HG03103 (cell line): ENCODE results near the gene CHD1.

Experiments
- ATAC-seq: cut with Tn5 transposase; IDR thresholded peaks from one replicate; pipeline ENCODE4 v1.9.1; 2021; ENCODE audit warnings: low read depth; ENCODE audit not compliant: unreplicated experiment

The CHD1 gene

DNA sequence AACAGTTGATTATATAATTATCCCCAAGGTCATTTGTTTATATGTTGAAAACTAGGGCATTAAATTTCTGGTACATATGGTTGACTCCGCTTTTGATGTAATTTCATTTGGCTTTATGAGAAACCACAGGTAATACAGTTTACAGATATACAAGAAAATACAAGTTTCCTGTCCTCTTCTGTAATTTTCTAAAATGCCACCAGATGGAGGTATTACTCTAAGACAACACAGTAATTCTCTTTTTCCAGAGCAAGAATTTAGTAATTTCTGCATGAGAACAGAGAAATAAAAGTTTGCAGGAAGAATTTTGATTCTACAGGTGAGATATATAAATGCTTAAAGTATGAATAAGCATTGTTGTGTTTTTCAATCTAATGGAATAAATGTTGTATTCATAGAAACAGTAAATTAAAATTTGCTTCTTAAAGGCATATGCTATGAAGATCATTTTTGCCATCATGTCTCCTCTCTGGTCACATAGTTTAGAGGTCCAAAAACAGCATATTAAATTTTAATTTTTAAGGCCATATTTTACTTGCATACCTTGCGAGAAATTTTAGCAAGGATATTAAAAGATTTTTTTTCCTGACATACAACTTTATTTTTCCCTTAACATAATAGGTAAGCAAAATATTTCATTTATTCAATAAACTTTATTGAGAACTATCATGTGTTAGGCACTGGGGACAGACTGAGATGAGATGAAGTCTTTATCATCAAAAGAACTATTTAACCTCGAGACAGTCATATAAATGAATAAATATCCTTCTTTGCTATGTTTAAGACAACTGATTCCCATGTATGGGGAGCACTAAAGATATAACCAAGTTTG is 22.7 kb downstream of the CHD1 start:
- ATAC-seq = peak; percentile 48

DNA sequence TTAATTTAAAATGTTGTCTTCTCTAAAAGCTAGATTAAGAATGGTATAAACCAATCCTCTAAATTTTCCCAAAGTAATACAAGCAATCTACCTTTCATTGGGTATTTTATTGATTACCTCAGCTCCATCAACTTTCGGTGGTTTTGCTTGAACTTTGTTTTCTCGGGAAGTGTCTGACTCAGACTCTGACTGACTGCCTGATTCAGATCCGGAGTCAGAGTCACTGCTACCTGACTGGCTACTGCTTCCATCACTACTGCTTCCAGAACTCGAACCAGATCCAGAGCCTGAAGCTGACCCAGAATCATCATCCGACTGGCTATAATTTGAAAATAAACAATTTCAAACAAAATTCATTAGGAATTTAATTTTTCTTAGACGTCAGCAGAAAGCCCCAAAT is 24.0 kb downstream of the CHD1 start:
- no peak for ATAC-seq

DNA sequence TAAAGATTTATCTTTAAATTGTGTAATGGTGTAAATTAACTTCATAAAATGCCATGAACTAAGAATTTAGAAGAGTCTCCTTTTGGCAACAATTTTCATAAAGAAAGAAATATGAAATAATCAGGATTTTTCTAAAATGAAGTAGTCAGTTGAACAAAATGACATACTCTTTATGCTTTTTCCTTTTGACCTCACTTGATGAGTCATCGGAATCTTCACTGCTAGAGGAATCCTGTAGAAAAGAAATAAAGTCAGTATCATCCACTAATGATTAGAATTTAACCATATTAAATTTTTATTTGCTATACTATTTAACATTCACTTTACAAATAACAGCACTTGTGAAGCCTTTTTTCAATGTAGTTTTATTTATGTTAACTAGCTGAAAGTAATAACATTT is 26.1 kb downstream of the CHD1 start:
- ATAC-seq = no peak

DNA sequence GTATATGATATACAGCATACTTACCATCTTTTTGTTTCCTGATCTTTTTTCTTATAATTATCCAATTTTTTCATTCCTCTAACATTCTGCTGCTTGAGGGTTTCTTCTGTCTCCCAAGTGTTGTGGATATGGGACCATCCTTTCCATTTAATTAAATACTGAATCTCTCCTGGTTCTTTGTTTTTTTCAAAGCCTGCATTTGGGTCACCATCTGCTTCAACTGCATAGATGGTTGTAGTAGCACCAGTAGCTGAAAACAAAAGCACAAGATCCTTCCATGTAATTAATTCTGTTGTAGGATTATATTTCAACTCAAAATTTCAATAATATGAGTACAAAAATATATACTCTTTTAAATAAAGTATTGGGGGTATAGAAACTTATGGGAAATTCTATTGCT is 29.4 kb downstream of the CHD1 start:
- no peak for ATAC-seq

DNA sequence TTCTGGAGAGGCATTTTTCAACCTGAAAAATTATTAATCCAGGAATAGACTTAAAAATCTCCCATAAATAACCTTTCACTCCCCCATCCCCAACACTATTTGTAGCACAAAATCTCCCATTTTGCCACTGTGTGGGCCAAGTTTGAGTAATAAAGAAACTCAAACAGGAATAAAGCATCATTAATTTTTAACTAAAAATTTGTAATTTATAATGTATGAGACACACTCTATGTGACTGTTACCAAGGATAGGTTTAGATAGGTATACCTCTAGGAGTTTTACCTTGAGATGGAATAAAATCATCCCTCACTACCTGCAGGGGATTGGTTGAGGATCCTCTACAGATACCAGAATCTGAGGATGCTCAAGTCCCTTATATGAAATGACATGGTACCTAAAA is 30.1 kb downstream of the CHD1 start:
- no peak for ATAC-seq

DNA sequence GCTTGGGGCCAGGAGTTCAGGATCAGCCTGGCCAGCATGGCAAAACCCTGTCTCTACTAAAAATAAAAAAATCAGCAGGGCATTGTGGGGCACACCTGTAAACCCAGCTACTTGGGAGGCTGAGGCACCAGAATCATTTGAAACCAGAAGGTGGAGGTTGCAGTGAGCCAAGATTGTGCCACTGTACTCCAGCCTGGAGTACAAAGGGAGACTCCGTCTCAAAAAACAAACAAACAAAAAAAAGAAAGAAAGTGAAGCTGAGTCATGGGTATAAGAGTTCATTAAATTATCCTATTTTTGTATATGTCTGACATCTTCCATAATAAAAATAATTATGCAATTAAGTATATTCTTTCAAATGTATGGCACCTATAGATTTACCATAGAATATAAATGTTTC is 37.2 kb downstream of the CHD1 start:
- no peak for ATAC-seq

DNA sequence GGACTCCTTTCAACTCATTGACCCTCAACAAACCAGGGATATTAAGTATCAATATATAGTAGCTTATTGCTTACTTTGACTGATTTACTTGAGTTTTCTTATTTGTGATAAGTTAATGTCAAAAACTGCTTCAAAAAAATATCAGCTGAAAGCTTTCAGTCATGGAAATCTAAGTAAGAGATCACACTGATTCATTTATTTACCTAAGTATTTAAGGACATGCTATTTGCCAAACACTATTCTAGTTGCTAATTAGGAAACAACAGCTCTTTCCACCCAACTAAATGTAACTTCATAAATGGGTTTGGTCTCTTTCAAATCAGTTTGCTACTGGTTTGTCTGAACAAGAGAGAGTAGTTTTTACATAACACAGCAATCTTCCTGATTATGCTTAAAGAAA is 48.2 kb downstream of the CHD1 start:
- ATAC-seq = no peak

DNA sequence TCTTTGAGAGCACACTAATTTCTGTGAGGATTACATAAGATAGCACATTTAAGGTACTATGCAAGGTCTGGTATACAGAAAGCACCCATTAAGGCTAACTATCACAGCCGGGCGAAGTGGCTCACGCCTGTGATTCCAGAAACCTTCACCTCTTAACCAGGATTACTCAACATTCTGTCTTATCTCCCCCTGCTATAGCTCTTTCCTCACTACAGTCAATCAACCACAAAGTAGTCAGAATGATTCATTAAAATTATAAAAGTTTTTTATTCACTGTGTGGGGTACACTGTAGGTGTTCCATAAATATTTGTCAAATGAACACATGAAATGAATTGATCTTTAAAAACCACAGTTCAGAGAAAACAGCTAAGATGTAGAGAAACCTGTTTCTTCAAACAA is 48.7 kb downstream of the CHD1 start:
- no peak for ATAC-seq

DNA sequence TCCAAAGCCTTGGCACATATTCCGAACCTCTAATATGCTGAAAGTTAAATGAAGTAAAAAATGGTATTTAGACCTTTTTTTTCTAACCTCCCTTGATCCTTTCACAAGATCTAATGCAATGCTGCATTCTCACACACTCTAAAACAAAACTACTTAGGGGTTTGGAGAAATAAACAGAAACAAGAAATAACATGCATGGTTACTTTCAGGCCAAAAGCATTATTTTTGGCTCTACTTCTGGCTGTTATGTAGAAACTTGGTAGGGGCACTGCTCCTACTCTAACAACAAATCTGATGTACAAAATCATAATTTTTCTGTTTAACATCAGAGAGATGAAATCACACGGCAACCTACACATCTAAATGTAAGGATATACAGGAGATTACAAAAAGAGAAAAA is 51.2 kb downstream of the CHD1 start:
- no peak for ATAC-seq

DNA sequence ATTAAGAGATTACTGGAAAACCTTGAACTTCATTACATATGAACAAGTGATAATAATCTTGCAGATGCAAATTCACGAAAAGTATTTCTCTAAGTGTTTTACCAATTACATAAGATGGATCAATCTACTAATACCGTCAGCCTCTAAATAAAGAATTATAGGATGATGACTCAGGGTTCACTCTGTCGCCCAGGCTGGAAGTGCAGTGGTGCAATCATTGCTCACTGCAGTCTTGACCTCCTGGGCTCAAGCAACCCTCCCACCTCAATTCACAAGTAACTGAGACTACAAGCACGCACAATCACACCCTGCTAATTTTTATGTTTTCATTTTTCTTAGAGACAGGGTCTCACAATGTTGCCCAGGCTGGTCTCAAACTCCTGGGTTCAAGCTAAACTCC is 56.1 kb downstream of the CHD1 start:
- no peak for ATAC-seq

DNA sequence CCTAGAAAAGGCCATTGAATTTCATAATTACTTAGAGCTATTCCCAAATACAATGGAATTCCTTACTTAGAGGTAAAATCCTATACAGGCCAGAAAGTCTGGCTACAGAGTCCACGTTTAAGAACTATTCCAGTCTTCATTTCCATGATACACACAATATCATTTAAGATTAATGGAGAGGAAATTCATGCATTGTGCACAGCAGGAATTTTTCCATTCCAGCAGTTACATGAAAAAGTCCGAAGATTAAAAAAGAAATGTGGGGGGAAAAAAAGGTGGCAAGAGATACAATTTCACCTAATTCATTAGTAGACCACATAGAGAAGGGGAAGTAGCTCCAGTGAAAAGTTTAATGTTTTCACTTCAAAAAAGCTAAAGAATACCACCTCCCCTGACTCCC is 63.1 kb downstream of the CHD1 start:
- ATAC-seq = no peak

DNA sequence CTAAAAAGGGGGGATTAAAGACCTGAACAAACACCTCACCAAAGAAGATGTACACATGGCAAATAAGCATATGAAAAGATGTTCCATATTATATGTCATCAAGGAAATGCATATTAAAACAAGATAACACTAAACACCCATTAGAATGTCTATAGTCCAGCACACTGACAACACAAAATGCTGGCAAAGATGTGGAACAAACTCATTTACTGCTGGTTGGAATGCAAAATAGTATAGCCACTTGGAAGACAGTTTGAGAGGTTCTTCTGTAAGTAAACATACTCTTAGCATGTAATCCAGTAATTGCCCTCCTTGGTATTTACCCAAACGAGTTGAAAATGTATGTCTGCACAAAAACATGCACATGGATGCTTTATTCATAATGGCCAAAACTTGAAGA is 81.8 kb downstream of the CHD1 start:
- no peak for ATAC-seq

DNA sequence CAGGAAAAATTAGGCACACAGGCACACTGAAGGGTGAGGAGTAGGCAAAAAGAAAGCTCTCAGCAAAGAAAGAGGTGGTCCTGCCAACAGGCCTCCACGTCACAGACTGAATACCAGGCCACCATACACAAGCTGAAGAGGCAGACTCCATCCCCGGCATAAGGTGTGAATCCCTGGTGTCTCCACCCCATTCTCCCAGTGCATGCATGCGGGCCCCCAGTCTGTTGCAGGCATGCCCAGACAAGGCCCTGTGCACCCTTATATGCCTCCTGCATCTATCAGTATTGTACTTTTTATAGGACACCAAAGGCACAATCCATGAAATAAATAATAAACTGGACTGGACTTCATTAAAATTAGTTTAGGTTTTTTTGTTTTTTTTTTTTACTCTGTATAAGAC is 82.3 kb downstream of the CHD1 start:
- ATAC-seq = no peak

DNA sequence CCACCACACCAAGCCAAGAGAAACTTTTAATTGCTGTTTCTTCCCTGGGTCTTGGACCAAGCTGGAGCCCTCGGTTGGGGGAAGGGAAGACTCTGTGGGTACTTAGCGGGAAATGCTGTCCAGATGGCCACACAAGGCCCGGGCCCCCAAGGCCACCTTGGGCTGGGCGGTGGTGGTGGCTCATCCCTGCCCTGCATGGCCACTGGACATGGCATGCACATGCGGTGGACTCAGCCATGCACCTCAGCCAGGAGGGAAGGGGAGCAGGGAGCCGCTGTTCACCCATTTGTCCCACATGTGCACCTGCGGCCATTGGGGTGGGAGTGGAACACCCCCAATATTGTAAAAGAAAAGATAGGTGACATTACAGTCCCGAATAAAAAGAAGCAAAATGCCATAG is 82.9 kb downstream of the CHD1 start:
- ATAC-seq = no peak

DNA sequence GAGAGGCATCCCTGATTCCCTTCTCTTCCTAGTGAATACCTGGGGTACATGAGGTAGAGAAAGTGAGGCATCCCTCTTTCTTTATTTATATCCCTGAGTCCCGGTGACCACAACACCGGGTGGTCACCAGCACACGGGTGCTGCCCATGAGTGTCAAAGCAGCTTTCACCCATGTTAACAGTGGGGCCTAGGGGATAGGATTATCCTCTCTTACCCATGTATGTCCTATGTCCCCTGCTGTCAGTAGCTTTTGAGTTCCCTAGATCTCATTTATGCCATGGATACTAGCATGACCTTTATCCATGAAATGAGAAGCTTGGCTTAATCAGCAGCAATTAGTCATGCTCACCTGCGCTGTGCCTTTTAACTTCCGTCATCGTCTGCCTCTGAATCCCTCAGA is 83.9 kb downstream of the CHD1 start:
- no peak for ATAC-seq

DNA sequence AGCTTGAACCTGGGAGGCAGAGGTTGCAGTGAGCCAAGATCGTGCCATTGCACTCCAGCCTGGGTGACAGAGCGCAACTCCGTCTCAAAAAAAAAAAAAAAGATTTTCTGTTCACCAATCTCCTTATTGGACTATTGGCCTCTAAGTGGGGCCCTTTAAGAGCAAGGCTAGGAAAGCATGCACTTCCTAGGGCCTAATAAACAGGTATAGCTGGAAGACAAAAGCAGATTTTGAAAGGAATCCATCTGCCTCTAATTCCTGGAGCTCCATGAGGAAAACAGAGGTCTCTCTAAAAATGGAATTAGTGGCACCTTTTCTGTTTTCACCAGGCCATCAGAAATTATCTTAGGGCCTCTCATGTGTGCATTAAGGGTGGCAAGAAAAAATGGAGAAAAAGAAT is 85.3 kb downstream of the CHD1 start:
- no peak for ATAC-seq

DNA sequence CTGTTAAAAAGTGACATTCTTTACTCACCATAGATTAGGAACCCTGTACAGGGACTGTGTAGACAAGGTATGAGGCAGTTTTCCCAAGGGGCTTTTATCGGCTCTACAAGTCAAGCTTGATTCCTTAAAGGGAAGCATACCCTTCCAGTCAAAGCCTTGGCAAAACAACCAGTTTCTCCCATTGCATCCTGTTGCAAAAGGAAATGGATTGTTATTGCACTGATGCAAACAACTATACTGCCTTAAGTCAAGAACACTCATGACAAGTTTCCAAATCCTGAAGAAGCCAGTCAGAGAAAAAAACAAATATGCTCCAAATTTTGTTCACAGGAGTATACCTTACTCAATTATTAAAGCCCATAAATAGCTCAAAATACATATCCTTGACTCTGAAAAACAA is 87.9 kb downstream of the CHD1 start:
- no peak for ATAC-seq

DNA sequence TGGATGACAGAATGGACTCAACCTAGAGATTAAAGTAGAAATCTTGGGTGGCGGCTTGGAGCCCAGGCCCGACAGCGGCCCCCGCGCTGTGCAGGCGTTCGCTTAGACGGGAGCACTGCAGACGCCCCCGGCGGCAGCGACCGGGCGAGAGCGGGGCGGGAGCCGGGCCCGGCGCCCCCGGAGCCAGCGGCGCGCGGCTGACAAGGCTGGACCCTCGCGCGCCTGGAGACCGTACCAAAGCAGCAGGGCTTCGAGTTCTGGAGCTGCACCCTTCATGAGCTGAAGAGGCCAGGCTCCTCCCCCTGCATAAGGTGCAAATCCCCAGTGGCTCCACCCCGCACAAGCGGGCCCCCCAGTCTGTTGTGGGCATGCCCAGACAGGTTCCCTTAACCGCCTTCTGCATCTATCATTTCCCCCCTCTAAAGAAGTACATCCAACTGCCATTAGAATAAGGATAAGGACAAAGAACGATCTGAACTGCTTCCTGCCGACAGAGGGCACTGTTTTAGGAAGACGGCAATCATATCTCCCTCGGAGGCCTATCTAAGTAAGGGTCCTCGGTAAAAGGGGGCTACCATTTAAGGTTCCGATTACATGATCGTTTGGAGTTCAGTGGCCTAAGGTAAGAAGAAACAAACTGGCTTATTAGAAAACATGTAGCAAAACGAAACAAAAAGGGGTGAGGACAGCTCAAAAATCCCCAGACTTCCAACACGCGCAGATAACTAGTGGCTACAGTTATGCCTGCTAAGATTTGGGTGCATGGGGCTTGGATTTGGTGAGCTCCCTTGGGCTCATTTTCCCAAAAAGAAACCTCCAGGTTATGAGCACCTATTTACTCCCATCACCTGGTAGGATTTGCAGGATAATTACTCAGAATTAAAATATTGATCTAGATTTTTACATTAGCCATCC is 89.1 kb downstream of the CHD1 start:
- ATAC-seq = no peak

DNA sequence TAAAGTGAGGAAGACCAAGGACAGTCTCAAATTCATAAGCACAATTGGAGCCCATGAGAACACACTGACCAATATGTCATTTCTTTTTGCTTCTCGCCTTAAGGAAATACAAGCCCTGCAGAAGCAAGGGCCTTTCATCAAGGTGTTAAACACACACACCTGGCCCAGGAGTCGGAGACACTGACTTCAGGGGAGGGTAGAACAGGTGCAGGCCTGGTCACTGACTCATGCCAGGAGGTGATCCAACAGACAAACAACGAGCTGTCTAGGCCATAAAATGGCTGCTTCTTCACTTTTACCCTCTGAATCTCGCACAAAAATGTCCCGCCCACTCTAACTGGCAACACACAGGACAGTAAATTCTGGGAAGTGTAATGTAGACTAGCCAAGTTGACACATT is 92.6 kb downstream of the CHD1 start:
- no peak for ATAC-seq

DNA sequence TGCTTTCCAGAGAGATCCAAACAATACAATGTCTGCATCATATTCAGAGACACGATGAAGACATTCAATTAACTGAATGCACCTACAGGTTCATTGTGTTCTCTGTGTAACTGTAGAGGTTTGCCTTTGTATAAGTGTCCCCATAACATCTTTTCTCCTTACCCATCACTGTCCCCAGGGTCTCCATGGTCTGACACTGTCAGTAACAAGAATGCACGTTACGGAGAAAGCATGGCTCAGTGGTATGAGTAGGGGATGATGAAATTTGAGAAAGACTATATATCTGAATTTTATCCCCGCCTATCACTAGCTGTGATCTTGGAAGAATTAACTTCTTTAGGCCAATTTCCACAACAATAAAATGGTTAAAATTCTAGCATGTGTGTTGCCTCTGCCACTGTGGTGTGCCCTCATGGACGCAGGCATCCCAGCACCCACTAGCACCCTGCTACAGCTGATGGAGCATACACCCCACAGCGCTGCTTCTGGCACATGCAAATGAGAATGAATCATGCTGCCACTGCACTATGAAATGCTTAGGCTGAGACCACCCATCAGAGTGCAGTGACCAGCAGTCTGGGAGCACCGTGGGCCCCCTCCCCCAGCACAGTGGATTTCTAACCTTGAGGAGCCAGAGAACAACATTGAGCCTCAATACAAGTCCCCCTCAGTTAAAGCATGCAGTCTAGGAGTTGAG is 101.1 kb downstream of the CHD1 start:
- no peak for ATAC-seq

DNA sequence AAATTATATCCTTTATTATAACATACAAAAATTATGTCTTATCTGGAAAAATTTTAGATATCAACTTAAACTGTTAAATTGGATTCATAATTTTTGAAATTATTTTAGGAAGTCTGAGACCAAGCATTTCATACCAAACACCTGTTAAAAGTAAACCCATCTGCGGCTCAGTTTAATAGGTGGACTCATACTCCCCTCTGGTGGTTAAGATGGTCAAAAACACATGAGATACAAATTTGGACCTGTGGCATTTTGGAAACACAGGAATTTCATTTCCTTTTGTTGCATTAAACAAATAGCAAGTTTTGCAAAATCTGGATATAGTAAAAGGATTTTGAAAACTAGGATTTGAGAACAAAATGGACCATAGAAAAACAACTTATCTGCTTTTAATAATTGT is 101.6 kb downstream of the CHD1 start:
- peak; percentile 73 for ATAC-seq
